Mucosa of descending colon (tissue), 3 donors: ENCODE results near the gene CFAP20DC. TPM values are rescaled to one million over a fixed set of nuclear protein-coding genes. Genes with fewer than 3 reads are reported as not detected.

ENCODE experiments used
- ATAC-seq: fragments of 200-7000 bp; cut with Tn5 transposase; one replicate; pipeline ENCODE4 v1.9.1; 2020; ENCODE audit warnings: mild to moderate bottlenecking, moderate library complexity
- DNase-seq, 3 donors: peaks; one replicate each; pipeline ENCODE4 v3.0.0-alpha.2; 2020
- H3K36me3 ChIP-seq: fragments of 200-600 bp; one replicate; pipeline ENCODE4 v1.8.0; 2021; ENCODE audit warnings: low read depth, mild to moderate bottlenecking
- H3K4me1 ChIP-seq: fragments of 200-600 bp; one replicate; pipeline ENCODE4 v1.8.0; 2021; ENCODE audit warnings: low read depth, mild to moderate bottlenecking
- H3K4me3 ChIP-seq: fragments of 200-600 bp; one replicate; pipeline ENCODE4 v1.8.0; 2021; ENCODE audit warnings: mild to moderate bottlenecking
- H3K9me3 ChIP-seq: fragments of 200-600 bp; one replicate; pipeline ENCODE4 v1.8.0; 2021; ENCODE audit warnings: mild to moderate bottlenecking
- intact Hi-C, 2 donors: fragments of 100-400 bp; cut with DNase I in 1 of 2; cut with micrococcal nuclease in 1 of 2; formaldehyde crosslinking; loops; one replicate each; pipeline versions ENCODE4 v1.11.0 to v1.11.1; 2022; cut with DNase I, micrococcal nuclease
- total RNA-seq, 3 donors: library from RNA; stranded (reverse); fragmentation: NEBNext Ultra II Directional in 2 of 3; extraction: Animal tissue kit (Norgen Biotek cat#: 25700) in 2 of 3; gene quantifications; one replicate each; pipeline versions ENCODE4 v1.2.1 to v1.2.4, GENCODE V29; 2021 to 2023
- TF ChIP-seq, protein P1 (sequence below): fragments of 200-600 bp; IDR thresholded peaks from one replicate; pipeline ENCODE4 v1.8.0; 2022; ENCODE audit warnings: antibody characterized with exemption, mild to moderate bottlenecking
- donor health status: DM: no; HTN: no; CAD: no; lungs with moderate emphysema.
- donor health status: DM: no; HTN: no; CAD: no.
- donor health status: DM: no; HTN: yes; CAD: no.

The CFAP20DC gene
- total RNA-seq, 3 donors from 2014 or later, result 0.49 to 1.0 (median 0.57) TPM

DNA sequence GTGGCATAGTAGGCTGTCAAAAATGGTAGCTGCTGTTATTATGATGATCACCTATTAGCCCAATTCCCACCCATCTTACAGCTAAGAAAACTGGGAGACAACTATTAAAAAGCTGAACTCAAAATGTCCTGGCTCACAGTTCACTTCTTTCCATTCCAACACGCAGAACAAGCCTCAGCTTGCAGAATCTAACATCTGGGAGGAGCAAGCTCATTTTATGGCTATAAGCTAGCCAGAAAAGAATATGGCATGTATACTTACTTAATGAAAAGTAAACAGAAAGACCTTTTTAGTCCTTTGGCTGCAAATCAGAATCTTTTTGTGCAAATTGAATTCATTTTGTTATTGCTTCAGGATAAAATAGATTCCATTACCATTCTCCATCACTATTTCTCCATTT, 34.8 kb upstream of the CFAP20DC start:
- no peaks in the 10 kb centered on the region for H3K9me3 ChIP-seq
- H3K4me3 ChIP-seq, result no peak overlapping the region
- intact Hi-C loops, result no loop called here
- DNase-seq (no peak), ATAC-seq (no peak)
- H3K36me3 ChIP-seq, result no peaks in the 10 kb centered on the region
- TF ChIP-seq, protein P1, sequence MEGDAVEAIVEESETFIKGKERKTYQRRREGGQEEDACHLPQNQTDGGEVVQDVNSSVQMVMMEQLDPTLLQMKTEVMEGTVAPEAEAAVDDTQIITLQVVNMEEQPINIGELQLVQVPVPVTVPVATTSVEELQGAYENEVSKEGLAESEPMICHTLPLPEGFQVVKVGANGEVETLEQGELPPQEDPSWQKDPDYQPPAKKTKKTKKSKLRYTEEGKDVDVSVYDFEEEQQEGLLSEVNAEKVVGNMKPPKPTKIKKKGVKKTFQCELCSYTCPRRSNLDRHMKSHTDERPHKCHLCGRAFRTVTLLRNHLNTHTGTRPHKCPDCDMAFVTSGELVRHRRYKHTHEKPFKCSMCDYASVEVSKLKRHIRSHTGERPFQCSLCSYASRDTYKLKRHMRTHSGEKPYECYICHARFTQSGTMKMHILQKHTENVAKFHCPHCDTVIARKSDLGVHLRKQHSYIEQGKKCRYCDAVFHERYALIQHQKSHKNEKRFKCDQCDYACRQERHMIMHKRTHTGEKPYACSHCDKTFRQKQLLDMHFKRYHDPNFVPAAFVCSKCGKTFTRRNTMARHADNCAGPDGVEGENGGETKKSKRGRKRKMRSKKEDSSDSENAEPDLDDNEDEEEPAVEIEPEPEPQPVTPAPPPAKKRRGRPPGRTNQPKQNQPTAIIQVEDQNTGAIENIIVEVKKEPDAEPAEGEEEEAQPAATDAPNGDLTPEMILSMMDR, result no peak
- H3K4me1 ChIP-seq, result no peaks in the 10 kb centered on the region

DNA sequence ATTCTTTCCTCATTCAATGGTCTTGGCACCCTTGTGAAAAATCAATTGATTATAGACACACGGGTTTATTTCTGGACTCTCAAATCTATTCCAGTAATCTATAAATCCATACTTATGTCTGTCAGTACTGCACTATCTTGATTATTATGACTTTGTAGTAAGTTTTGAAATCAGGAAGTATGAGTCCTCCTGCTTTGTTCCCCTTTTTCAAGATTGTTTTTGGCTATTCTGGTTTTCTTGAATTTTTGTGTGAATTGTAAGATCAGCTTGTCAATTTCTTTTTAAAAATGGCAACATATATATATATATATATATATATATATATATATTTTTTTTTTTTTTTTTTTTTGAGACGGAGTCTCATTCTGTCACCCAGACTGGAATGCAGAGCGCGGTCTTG, 32.3 kb upstream of the CFAP20DC start:
- TF ChIP-seq, protein P1, result no peak

DNA sequence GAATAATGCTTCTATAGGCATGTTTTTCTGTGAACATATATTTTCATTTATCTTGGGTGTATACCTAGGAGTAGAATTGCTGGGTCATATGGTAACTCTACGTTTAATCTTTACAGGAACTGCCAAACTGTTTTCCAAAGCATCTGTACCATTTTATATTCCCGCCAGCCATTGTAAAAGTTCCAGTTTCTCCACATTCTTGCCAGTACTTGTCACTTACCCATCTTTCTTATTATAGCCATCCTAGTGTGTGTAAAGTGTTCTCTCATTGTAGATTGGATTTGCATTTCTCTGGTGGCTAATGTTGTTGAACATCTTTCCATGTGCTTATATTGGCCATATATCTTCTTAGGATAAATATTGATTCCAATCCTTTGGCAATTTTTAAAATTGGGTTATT, 31.2 kb upstream of the CFAP20DC start:
- H3K4me1 ChIP-seq, result no peaks in the 10 kb centered on the region
- no peaks in the 10 kb centered on the region for H3K36me3 ChIP-seq
- H3K4me3 ChIP-seq, result no peak overlapping the region
- TF ChIP-seq, protein P1, result no peak
- no peaks in the 10 kb centered on the region for H3K9me3 ChIP-seq
- ATAC-seq (no peak), DNase-seq (no peak)
- intact Hi-C loops, result no loop called here

More for the DNA sequence above, 32.3 kb upstream of the CFAP20DC start:
- ATAC-seq (no peak), DNase-seq (no peak)
- intact Hi-C loops, result no loop called here
- Histone ChIP-seq H3K36me3 (no peaks in the 10 kb centered on the region), H3K9me3 (no peaks in the 10 kb centered on the region), H3K4me3 (no peak overlapping the region), H3K4me1 (no peaks in the 10 kb centered on the region)

DNA sequence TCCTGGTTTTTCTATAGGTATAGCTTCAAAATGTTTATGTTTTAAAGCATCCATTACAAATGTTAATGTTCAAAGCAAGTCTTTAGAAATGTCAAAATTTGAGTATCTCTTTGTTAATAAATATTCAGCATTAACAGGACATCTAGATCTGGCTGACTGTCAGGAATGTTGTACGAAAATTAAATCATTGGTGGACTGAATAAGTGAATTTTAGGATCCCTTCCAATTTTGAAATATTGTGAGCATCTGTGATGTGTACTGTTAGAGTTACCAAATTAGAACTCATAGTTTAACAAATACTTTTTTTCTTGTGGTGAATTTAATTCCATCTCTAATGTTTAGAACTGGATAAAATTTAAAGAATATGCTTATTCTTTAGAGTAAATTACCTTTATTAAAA, 30.1 kb upstream of the CFAP20DC start:
- H3K4me3 ChIP-seq, result no peak overlapping the region
- TF ChIP-seq, protein P1, result no peak

DNA sequence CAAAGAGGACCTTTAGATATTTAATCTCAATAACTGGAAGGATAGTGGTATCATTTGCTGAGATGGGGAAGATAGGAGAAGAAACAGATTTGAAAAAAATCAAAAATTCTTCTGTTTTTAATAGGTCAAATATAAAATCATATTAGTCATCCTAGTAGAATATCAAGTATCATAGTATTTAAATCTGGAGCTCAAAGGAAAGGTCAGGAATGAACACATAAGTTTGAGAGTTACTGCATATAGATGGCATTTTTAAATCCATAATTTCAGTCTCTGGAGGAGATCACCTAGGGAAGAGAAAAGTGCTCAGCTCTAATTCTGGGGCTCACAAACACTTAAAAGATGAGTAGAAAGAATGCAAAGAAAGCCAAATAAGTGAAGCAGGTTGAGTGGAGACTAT, 24.9 kb upstream of the CFAP20DC start:
- Histone ChIP-seq H3K4me3 (no peak overlapping the region), H3K36me3 (no peaks in the 10 kb centered on the region), H3K4me1 (no peaks in the 10 kb centered on the region), H3K9me3 (no peaks in the 10 kb centered on the region)
- TF ChIP-seq, protein P1, result no peak
- no peak for ATAC-seq
- no peak for DNase-seq
- intact Hi-C loops, result no loop called here

More for the DNA sequence above, 30.1 kb upstream of the CFAP20DC start:
- intact Hi-C loops, result no loop called here
- no peak for ATAC-seq
- no peaks in the 10 kb centered on the region for H3K9me3 ChIP-seq
- H3K36me3 ChIP-seq, result no peaks in the 10 kb centered on the region
- no peaks in the 10 kb centered on the region for H3K4me1 ChIP-seq
- no peak for DNase-seq

DNA sequence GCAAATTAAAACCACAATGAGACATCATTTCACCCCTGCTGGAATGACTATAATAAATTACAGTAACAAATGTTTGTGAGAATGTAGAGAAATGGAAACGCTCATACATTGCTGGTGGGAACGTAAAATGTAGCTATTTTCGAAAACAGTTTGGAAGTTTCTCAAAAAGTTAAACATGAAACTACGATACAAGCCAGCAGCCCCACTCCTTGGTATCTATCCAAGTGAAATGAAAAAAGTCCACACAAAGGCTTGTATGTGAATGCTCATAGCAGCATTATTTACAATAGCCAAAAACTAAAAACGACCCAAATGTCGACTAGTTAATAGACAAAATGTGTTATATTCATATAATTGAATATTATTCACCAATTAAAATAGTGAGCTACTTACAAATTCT, 22.9 kb upstream of the CFAP20DC start:
- H3K4me3 ChIP-seq, result no peak overlapping the region
- intact Hi-C loops, result no loop called here
- ATAC-seq (no peak), DNase-seq (no peak)
- no peaks in the 10 kb centered on the region for H3K4me1 ChIP-seq
- H3K36me3 ChIP-seq, result no peaks in the 10 kb centered on the region
- H3K9me3 ChIP-seq, result no peaks in the 10 kb centered on the region
- TF ChIP-seq, protein P1, result no peak
